ENCODE measurements around the gene TFPI. TPM values are rescaled to one million over a fixed set of nuclear protein-coding genes. Genes with fewer than 3 reads are reported as not detected.

Gene TFPI
- total and polyA plus RNA-seq, 2 experiments from 2014 or later = 79.9 to 122 TPM

DNA sequence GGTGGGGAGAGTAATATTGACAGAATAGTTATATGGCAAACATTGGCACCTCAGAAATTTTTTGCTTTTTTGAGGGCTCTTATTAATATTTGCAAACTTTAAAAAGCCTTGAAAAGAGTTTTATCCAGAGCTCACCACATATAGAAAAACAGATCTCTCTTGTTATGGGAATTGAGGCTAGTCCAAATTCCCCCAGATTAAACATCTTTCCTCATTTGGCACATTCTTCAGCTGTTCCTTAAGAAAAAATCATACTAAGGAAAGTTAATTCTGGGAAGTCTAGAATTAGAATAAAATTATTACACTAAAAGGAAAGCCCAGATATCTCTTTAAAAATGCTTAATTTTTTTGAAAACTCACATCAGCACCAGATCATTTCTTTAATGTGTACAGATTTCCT lies 5.6 kb downstream of the TFPI start:
- Histone ChIP-seq H4K20me1 (ENCODE audit: insufficient read depth, poor library complexity, severe bottlenecking) (no peaks in the 10 kb centered on the region), H3K9me3 (ENCODE audit: low read depth) (no peaks in the 10 kb centered on the region), H3K4me2 (peak overlapping the region; percentile 71), H3K27me3 (no peaks in the 10 kb centered on the region), H3K79me2 (peaks cover 59% of the 10 kb centered on the region), H2AFZ (no peak overlapping the region), H3K9me2 (replicated peaks; ENCODE audit: insufficient read depth) (no peaks in the 10 kb centered on the region), H3K4me3 (no peak overlapping the region), H3K27ac (peak overlapping the region; percentile 87), H3K4me1 (ENCODE audit: insufficient read depth) (peaks cover 31% of the 10 kb centered on the region), H3K36me3 (replicated peaks; ENCODE audit: insufficient read depth, low read depth) (no peaks in the 10 kb centered on the region)
- TF ChIP-seq EZH2phosphoT487 (IDR thresholded peaks at IDR 0.05; ENCODE audit: low read depth, severe bottlenecking, unreplicated experiment) = no peak
- no peak for TF ChIP-seq EZH2 (IDR thresholded peaks at IDR 0.05; ENCODE audit: borderline replicate concordance)
- TF ChIP-seq, protein P1, sequence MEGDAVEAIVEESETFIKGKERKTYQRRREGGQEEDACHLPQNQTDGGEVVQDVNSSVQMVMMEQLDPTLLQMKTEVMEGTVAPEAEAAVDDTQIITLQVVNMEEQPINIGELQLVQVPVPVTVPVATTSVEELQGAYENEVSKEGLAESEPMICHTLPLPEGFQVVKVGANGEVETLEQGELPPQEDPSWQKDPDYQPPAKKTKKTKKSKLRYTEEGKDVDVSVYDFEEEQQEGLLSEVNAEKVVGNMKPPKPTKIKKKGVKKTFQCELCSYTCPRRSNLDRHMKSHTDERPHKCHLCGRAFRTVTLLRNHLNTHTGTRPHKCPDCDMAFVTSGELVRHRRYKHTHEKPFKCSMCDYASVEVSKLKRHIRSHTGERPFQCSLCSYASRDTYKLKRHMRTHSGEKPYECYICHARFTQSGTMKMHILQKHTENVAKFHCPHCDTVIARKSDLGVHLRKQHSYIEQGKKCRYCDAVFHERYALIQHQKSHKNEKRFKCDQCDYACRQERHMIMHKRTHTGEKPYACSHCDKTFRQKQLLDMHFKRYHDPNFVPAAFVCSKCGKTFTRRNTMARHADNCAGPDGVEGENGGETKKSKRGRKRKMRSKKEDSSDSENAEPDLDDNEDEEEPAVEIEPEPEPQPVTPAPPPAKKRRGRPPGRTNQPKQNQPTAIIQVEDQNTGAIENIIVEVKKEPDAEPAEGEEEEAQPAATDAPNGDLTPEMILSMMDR (IDR thresholded peaks at IDR 0.05; ENCODE audit: poor library complexity) = no peak
- no peak for DNase-seq (ENCODE audit: low spot score)

- H3K79me2 ChIP-seq = peaks cover 49% of the 10 kb centered on the region
- H3K4me2 ChIP-seq = no peak overlapping the region
- WGBS (ENCODE audit: low lambda C conversion rate, missing lambda C conversion rate) = 10% methylated on average over 2 of the region's 2 CpGs
- DNase-seq (ENCODE audit: low spot score) = peak; percentile 78
- no peaks in the 10 kb centered on the region for H3K9me3 ChIP-seq (ENCODE audit: low read depth)
- no peaks in the 10 kb centered on the region for H3K27me3 ChIP-seq
- no peaks in the 10 kb centered on the region for H4K20me1 ChIP-seq (ENCODE audit: insufficient read depth, poor library complexity, severe bottlenecking)
- no peak overlapping the region for H3K4me3 ChIP-seq
- no peaks in the 10 kb centered on the region for H3K9me2 ChIP-seq (replicated peaks; ENCODE audit: insufficient read depth)
- TF ChIP-seq EZH2phosphoT487 (IDR thresholded peaks at IDR 0.05; ENCODE audit: low read depth, severe bottlenecking, unreplicated experiment) = no peak
- TF ChIP-seq EZH2 (IDR thresholded peaks at IDR 0.05; ENCODE audit: borderline replicate concordance) = no peak
- TF ChIP-seq, protein P1 (IDR thresholded peaks at IDR 0.05; ENCODE audit: poor library complexity) = no peak
- H3K4me1 ChIP-seq (ENCODE audit: insufficient read depth) = peaks cover 31% of the 10 kb centered on the region
- H2AFZ ChIP-seq = no peak overlapping the region
- no peaks in the 10 kb centered on the region for H3K36me3 ChIP-seq (replicated peaks; ENCODE audit: insufficient read depth, low read depth)
- peak overlapping the region; percentile 87 for H3K27ac ChIP-seq
These were observed 6.8 kb downstream of the TFPI start for GRCh38 chr2:187547353-187547979.

DNA sequence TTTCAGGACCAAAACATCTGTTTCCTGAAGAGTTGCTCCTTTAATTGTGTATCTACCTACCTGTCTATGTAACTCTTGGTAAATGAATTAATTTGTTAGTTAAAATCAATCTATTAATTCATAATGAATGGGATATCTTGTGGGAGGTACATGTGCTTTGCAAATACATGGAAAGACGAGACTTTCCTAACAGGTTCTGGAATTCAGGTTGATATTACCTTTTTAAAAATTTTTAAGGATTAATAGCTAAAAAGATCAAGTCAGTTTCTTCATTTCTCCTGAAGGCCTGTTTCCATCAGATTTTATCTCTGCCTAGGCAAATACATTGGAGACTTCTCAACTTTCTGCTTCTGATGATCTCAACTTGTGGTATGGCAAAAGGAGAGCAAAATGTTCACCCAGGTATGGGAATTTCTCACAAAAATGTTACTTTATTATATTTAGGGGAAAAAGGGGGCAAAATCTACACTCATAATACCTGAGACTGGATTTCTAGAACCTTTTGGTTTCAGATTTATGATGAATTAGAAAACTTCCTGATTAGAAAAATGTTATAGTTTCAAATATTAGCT lies 7.4 kb downstream of the TFPI start:
- 97% methylated on average over 1 of the region's 1 CpG for WGBS (ENCODE audit: low lambda C conversion rate, missing lambda C conversion rate)
- Histone ChIP-seq H3K4me1 (ENCODE audit: insufficient read depth) (peaks cover 37% of the 10 kb centered on the region), H3K4me3 (no peak overlapping the region), H3K79me2 (peaks cover 43% of the 10 kb centered on the region), H4K20me1 (ENCODE audit: insufficient read depth, poor library complexity, severe bottlenecking) (no peaks in the 10 kb centered on the region), H3K9me3 (ENCODE audit: low read depth) (no peaks in the 10 kb centered on the region), H3K27ac (peak overlapping the region; percentile 87), H3K4me2 (no peak overlapping the region), H3K9me2 (replicated peaks; ENCODE audit: insufficient read depth) (no peaks in the 10 kb centered on the region), H3K27me3 (no peaks in the 10 kb centered on the region), H2AFZ (no peak overlapping the region), H3K36me3 (replicated peaks; ENCODE audit: insufficient read depth, low read depth) (no peaks in the 10 kb centered on the region)
- DNase-seq (ENCODE audit: low spot score) = no peak
- TF ChIP-seq EZH2phosphoT487 (IDR thresholded peaks at IDR 0.05; ENCODE audit: low read depth, severe bottlenecking, unreplicated experiment) (no peak), EZH2 (IDR thresholded peaks at IDR 0.05; ENCODE audit: borderline replicate concordance) (no peak)
- TF ChIP-seq, protein P1 (IDR thresholded peaks at IDR 0.05; ENCODE audit: poor library complexity) = no peak

Measured in hepatocyte (in vitro differentiated cells).